Fibroblast of skin of scalp (primary cell): ENCODE measurements around the gene CYP1B1.

ENCODE experiments used
- DNase-seq: peaks from one replicate; pipeline ENCODE4 v3.0.0-alpha.2; 2013

CYP1B1 gene

DNA sequence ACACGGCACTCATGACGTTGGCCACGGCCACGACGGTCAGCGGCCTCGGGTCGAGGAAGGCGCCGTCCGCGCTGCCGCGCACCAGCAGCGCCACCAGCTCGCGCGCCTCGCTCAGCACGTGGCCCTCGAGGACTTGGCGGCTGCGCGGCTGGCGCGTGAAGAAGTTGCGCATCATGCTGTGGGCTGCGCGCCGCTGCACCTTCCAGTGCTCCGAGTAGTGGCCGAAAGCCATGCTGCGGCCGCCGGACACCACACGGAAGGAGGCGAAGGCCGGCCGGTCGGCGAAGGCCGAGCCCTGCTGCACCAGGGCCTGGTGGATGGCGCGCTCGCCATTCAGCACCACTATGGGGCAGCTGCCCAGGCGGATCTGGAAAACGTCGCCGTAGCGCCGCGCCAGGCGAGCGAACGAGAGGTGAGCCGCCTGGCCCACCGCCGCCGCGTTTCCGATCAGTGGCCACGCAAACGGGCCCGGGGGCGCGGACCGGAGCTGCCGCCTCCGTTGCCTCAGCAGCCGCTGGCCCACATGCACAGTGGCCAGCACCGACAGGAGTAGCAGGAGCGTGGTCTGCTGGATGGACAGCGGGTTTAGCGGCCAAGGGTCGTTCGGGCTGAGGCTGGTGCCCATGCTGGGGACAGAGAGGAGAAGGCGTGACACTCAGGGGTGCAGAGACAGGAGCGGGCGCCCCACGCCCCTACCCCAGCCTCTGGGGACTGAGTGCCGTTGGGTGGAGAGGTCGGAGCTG, 1.0 kb downstream of the CYP1B1 start:
- DNase-seq = peak; percentile 44

DNA sequence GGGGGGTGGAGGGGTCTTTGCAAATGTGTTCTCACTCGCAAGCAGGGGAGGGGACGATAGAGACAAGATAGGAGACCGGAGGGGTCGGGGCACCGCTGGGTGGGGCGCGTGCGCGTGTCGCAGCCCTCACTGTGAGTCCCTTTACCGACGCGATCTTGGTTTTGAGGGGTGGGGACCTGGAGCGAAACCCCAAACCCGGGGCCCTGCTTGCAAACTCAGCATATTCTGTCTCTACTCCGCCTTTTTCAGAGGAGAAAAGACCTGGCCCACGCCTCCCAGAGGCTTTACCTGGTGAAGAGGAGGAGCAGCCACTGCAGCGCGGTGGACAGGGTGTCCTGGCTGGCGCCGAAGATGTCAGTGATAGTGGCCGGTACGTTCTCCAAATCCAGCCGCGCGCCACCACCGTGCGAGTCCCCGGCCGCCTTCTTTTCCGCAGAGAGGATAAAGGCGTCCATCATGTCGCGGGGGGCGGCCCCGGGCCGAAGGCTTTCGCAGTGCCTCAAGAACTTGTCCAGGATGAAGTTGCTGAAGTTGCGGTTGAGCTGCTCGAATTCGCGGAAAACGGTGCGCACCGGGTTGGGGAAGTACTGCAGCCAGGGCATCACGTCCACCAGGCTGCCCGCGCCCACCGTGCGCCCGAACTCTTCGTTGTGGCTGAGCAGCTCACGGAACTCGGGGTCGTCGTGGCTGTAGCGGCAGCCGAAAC, 1.7 kb downstream of the CYP1B1 start:
- DNase-seq = no peak

DNA sequence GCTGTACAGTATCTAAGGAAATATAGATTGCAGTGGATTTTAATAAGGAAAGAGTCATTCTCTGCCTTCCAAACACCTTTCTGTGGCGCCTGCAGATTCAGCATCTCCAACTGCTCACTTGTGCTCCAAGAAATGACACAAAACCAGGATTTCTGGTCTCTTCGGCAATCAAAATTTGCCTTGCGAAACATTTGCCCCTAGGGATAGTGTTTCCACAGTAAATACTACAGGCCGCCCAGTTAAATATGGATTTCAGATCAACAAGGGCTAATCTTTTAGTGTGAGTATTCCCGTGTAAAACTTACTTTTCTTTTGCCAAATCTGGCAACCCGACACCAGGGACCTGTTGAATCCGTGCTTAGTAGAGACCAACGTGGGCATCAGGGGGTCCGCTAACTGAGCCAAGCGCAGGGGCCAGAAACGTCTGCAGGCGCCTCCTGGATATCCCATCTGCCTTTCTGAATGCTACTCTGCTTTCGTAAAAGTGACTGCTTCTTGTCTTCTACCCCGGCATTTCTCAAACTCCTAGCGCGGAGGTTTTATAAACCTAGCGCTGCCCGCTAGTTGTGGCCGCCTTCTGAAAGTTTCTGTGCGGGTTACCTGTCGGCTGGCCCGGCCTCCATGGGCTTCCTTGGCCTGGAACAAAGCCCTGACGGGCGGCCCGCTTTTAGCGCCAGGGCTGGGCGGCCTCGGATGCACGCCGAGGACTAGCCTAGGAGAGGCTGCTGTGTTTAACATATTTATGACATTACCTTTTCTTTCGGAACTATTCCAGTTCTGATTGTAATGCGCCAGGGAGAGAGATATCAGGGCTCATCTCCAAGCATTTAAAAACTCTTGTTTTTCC, 2.5 kb downstream of the CYP1B1 start:
- no peak for DNase-seq

DNA sequence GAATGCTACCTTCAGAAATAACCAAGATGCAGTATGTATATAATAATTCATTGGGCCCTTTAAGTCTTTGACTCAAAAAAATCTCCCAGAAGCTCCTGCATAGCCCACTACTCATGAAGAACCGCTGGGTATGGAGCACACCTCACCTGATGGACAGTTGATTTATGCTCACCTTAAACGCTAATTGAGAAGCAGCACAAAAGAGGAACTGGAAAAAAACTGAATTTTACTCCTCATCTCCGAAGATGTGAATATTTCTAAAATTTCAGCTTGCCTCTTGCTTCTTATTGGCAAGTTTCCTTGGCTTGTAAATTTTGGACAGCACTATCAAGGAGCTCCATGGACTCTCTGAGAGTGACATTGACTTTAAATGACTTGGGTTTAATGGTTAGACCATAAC, 5.5 kb downstream of the CYP1B1 start:
- DNase-seq = no peak

DNA sequence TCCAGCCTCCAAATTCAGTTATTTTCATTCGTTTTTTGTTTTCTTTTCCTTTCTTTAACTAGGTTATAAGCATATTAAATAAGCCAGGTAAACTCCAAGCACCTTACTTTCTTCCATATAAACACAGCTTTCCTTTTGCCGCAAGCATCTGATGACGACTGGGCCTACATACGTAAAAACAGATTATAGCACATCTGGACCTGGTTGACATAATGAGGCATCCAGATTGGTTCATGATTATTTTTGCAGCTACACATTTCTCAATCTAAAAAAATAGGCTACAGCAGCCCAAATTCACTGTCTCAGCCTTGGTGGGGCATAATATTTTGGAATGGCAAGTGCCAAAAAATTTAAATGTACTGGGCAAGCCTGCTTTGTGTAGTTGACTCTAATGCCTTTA, 7.7 kb downstream of the CYP1B1 start:
- DNase-seq = no peak

DNA sequence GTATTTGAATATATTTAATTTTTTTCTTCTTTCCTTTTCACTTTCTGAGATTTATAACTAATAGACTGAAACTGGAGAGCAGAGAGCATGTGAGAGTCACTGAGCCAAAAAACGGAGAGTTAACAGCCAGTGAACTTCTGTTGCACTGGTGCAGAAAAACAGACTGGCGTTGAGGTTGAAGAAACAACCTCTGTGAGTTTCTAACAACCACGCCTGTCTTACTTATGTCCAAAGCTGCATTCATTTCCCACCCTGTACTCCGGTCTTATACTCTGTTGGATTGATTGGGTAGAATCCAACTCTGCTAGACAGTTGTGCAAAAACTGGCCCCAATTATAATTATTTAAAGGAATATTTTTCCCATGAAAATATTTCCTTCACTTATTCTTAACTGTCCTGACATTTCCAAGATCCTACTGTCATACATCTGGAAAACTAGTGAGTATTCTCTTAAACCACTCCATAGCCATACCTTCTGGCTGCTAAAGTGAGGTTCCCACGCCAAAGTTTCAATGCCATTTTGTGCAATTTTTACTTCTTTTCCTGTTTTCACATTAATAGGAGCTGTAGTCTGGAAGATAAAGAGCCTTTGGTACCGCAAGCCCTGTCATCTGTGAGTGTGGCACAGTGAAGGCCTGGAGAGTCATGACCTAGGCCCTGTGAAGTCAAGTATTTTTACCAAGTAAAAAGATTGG, 9.4 kb downstream of the CYP1B1 start:
- no peak for DNase-seq

DNA sequence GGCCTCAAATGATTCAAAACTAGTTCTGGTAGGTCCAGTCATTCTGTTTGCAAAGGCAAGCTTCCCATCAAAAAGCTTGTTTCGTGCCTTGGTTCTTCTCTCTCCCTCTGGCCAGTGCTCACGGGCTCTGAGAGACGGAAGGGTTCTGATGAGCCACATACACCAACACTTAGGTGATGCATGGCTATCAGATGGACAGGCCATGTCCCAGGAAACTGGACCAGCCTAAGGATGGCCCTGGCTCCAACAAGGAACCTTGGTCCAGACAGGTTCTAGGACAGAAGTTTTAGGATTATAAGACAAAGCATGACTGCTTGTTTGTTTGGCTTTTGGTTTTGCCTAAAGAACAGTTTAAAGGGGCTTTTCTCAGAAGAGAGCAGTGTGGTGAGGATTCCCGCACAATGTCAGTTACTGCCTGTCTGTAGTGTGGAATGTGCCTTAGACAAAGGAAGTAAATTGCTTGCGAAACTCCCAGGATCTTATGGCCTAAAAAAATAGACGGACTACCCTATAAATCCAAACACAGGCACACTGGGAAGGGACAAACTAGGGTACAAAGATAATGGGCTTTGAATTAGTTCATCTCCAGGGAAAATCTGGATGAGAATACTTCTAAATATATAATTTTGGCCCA, 10.3 kb downstream of the CYP1B1 start:
- DNase-seq = no peak

DNA sequence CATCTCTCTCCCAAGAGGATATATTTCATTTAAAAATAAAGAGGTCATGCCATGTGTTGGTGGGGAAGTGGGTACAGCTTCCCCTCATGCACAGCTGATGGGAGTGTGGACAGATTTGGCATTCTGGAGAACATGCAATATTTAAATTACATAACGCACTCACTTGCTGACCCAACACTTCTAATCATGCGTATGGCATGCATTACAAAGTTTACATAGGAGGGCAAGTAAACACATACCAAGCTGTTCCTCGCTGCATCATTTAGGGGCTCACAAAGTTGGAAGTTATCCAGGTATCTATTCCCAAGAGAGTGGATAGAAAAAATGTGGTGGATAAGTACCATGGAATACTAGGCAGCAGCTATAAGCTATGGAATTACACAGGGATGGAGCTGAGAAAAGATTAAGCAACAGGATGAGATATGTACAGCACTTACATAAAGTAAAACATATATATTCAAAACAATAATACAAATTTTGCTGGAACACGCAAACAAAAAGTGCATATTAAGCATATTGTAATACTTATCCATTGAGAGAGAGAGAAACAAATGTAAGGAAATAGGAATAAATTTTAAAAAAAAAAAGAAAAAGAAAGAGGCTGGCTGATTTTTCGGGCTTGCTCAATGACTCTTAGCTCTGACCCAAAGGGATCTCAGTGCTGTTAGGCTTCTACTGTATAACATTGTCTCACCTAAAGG, 11.0 kb downstream of the CYP1B1 start:
- peak; percentile 82 for DNase-seq

DNA sequence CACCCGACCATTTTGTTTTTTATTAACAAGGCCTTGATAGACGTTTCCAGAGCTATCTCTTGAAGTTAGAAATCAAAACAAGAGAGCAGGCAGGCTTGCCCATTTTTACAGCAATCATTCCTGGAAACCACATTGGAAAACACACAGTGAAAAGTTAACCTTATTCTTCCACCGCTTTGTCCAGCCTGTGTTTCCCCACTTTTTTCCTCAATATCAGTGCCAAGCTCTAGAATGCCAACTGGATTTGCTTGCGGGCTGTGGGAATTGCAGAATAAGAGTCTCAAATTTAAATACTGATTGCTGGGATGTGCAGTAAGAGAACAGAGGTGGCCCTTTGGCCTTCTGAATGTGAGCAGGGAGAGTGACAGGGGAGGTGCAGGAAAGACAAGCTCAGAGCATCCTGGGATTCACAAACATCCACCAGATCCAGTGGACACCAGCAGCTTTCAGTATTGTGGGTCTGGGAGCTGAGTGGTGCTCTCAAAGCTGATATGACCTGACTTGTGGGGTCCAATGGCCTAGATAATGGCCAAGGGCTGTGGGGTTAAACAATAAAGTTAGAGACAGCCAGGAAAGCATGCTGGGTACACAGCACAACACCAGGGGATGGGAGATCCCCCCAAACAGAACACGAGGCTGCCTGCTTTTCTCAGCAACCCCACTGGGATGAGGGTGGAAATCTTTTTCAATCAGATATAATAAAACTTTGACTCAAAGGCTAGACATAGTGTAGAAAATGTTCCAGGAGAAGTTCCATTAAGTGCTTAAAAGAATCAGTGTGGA, 15.5 kb downstream of the CYP1B1 start:
- DNase-seq = no peak

DNA sequence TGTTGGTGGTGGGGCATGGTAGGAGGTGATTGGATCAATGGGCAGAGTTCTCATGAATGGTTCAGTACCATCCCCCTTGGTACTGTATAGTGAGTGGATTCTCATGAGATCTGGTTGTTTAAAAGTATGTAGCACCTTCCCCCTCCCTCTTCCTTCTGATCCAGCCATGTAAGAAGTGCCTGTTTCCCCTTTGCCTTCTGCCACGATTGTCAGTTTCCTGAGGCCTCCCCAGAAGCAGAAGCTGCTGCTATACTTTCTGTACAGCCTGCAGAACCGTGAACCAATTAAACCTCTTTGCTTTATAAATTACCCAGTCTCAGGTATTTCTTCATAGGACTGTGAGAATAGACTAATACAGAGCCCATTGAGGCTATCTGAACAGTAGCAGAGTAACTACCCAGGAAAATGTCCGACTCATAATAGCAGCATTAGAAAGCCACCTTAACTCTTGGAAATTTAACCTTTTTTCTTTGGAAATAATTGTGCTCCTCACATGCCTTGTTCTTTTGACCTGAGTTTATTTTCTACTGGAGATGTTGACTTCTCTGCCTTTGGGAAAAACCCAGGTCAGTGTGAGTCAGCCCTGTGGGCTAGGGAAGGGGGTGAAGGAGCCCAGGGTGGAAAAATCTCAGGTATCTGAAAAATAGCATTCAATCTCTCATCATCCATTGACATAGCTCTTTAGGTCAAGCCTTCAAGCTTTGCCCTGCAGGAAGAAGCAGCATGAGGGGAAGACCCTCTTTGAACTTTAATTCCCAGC, 18.1 kb downstream of the CYP1B1 start:
- no peak for DNase-seq

DNA sequence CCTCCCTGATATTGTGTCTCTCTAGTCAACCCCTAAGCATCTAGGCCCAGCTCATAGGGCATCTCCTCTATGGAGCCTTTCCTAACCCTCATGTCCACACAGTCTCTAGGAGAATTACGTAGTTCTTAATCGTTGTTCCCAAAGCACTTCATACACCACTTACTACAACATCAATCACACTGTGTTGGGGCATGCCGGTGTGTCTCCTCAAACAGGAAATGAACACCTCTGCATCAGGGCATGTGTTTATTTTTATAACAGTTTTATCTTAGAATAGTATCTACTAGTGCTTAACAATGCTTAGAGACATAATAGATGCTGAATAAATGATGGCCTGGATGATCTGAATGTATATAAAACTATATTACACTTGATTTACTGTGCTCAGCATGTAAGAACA, 19.7 kb downstream of the CYP1B1 start:
- DNase-seq = no peak

DNA sequence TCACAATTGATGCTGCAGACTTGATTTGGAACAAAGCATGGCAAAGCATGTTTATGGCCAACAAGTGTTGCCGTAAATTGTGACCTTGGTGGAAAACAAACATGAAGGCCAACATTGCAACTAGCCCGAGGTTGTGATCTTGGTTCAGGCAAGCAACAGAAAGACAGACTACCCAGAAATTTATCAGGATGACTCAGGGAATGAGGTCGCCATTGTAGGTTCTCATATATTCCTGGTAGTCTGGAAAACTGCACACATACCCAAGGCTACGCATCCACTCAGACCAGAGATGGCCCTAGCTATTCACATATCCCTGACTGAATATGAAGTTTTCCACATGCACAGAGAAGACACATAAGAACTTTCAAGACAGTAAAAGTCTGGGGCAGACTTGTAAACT, 30.1 kb downstream of the CYP1B1 start:
- no peak for DNase-seq

DNA sequence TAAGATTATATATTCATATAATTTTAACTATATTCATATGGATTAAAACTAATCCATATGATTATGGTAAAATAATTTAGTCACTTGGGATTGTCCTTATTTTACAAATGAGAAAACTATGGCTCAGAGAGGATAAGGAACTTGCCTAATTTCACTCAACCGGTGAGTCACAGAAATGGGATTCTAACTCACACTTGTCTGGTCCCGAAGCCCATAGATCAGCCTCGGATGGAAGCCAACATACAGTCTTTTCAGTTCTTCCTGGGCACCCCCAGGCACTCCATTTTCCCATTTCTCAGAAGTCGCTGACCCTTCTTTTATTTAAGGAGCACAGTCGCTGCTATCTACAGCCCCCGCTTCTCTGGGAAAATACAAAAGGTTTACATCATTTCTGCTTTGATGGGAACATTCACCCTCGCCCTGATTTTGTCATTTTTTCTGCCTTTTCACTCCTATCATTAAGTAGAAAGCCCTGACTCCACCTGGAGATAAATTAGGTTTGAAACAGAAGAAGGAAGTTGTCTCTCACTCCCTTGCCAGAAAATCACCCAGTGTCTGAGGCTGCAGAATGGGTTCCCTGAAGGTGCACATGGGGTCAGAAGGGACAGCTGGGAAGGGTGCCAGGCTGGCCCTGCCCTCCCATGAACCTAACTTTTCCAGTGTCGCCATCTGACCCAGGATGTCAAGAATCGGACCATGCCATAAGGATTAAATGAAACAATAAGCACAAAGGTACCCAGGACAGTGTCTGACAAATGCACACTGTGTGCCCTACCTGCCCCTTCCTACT, 36.6 kb downstream of the CYP1B1 start:
- peak; percentile 59 for DNase-seq

DNA sequence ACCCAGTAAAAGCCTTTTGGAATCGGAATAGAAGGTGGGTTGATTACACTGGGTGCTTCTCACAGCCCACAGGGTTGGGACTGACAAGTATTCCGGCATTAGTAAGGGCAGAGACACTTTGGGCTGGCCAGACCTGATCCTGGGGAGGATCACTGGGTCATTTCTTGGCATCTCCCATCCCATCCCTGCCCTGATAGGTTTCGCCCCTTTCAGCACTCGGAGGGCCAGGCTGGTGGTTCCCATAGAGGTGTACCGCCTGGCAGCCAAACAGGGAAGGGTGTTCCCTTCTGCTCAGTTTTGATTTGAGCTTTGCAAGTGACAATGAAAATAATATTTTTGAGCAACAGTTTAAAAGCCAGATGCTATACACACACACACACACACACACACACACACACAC, 37.3 kb downstream of the CYP1B1 start:
- DNase-seq = no peak

DNA sequence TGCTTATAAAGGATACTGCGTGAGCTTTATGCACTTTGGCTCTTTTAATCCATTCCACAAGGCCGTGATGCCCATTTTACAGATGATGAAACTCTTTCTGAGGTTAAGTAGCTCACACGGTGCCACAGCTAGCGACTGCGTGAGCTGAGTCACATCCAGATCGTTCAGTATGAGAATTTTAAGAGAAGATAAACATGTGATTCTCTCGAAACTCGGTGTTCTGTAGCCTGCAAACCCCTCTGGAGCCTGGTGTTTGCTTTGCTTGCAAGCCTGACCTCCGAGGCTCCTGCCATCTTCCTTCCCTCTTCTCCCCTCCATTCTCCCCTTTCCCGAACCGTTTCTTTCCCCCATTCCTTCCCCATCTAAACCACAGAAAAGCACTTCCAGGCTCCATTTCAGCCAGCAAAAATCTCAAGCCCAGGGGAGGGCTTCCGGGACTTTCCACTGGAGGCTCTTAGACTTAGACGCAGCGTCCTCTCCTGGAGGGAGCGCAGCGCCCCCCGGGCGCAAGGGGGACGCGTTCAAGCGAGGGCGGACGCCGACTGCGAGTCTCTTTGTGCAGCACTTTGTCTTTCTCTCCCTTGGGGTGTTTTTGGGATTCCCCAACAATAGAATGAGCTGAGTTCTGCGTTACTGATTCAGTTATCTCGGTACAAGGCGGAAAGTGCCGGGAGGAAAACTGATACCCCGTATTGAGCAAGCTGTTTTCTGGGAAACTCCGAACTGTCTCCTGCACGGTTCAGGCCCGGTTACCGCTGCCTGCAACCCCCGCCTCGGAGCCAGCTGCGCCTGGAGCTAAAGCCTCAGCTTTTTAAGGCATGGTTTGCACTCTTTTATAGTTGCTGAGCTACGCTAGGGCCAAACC, 38.0 kb downstream of the CYP1B1 start:
- peak; percentile 63 for DNase-seq

DNA sequence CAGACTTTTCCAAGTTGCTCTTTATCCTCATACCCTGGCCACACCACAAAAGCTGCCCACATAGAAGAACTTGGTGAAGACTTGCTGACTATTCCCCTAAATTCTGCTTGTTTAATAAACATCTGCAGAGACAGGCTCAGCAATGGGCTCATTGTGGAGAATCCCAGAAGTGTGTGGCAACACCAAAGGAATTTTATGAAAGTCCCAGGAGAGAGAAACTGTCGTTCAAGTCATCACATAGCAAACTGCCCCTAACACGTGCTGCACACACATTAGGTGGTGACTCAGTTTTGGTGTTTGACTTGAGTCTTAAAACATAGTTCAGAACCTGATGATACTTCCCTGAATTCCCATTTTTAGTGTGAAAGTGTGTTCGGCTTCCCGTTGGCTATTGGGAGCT, 38.6 kb downstream of the CYP1B1 start:
- peak; percentile 86 for DNase-seq

DNA sequence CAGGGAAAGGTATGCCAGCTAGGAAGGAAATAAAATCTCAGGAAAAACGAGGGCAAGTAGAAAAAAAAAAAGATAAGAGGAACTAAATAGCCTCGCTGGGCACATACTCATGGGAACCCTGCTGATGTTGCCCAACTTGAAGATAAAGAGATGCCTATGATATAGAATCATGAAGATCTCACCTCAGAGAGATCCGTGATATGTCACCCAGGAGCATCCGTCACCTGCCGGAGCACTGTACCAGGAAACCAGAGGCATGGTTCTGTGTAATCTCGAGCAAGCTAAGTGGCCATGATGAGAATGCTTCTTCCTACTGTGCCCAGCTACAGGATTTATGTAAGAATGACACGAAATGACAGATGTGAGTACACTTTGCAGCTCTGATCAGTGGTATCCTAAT, 40.0 kb downstream of the CYP1B1 start:
- no peak for DNase-seq

DNA sequence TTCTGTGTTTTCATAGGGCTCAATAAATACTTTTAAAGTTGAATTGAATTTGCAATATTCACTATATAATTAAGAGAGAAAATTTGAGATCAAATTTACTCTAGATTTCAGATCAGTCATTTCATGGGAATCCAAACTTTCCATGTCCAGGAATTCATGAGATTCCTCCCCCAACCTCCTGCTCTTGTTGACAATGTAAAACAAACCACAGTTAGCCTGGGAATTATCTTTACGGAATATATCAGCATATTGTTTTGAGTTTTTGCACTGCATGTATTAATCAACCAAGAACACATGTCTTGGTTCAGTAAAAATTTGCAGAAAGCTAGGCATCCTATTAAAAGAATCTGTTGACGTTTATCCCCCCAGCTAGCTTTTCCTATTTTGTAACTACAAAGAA, 42.3 kb downstream of the CYP1B1 start:
- DNase-seq = peak; percentile 77
